MM.1S (cell line): ENCODE results near the gene SIKE1.
A peak's percentile ranks its signal among the peaks of the same experiment; 100 is the strongest.
"Not testable (repeated sequence)": the region's sequence is repeated elsewhere in the genome, so short reads cannot be mapped to it uniquely, and the experiment has no call there.

Source experiments
- DNase-seq: peaks from one replicate; pipeline ENCODE4 v3.0.0-alpha.2; 2015
- H2AFZ ChIP-seq: fragments of 300-600 bp; sonication (generic); 2 replicates; pipeline ENCODE4 v1.6.0; 2016; ENCODE audit warnings: antibody characterized with exemption, low read length
- H3F3A ChIP-seq: fragments of 300-600 bp; sonication (generic); 2 replicates; pipeline ENCODE4 v1.6.1; 2016; ENCODE audit warnings: mild to moderate bottlenecking, antibody characterized with exemption, low read length, moderate library complexity, mixed read lengths; ENCODE audit not compliant: insufficient read depth
- H3K27ac ChIP-seq: fragments of 300-600 bp; sonication (generic); 2 replicates; pipeline ENCODE4 v1.5.1; 2016; ENCODE audit warnings: mild to moderate bottlenecking, low read length
- H3K27me3 ChIP-seq: fragments of 300-600 bp; sonication (generic); replicated peaks from 2 replicates; pipeline ENCODE4 v1.6.0; 2016; ENCODE audit warnings: low read length; ENCODE audit not compliant: insufficient read depth
- H3K36me3 ChIP-seq: fragments of 300-600 bp; sonication (generic); replicated peaks from 2 replicates; pipeline ENCODE4 v1.6.1; 2016; ENCODE audit warnings: mild to moderate bottlenecking, low read length, mixed read lengths; ENCODE audit not compliant: insufficient read depth
- H3K4me1 ChIP-seq: fragments of 300-600 bp; sonication (generic); 2 replicates; pipeline ENCODE4 v1.6.1; 2016; ENCODE audit warnings: low read length, mixed read lengths
- H3K4me2 ChIP-seq: fragments of 300-600 bp; sonication (generic); 2 replicates; pipeline ENCODE4 v1.6.0; 2016; ENCODE audit warnings: low read depth, low read length
- H3K4me3 ChIP-seq: fragments of 300-600 bp; sonication (generic); 2 replicates; pipeline ENCODE4 v1.5.1; 2016; ENCODE audit warnings: low read length, mixed read lengths
- H3K79me2 ChIP-seq: fragments of 300-600 bp; sonication (generic); 2 replicates; pipeline ENCODE4 v1.6.1; 2016; ENCODE audit warnings: mixed run types, low read length, mixed read lengths
- H3K9ac ChIP-seq: fragments of 300-600 bp; sonication (generic); 2 replicates; pipeline ENCODE4 v1.6.1; 2016; ENCODE audit warnings: low read length, mixed read lengths
- H3K9me2 ChIP-seq: fragments of 300-600 bp; sonication (generic); replicated peaks from 2 replicates; pipeline ENCODE4 v1.6.1; 2016; ENCODE audit warnings: mild to moderate bottlenecking, low read length, mixed read lengths; ENCODE audit not compliant: insufficient read depth
- H3K9me3 ChIP-seq: fragments of 300-600 bp; sonication (generic); replicated peaks from 2 replicates; pipeline ENCODE4 v1.6.1; 2016; ENCODE audit warnings: mild to moderate bottlenecking, low read length, mixed read lengths; ENCODE audit not compliant: insufficient read depth
- H4K20me1 ChIP-seq: fragments of 300-600 bp; sonication (generic); 2 replicates; pipeline ENCODE4 v1.6.1; 2016; ENCODE audit warnings: mild to moderate bottlenecking, low read length, moderate library complexity, mixed read lengths; ENCODE audit not compliant: insufficient read depth
- EZH2 ChIP-seq: fragments of 300-600 bp; sonication (generic); optimal IDR thresholded peaks from 2 replicates; pipeline ENCODE3; 2017; ENCODE audit warnings: low read depth, mild to moderate bottlenecking, antibody characterized with exemption, low read length, mixed read lengths
- EZH2phosphoT487 ChIP-seq: fragments of 300-600 bp; sonication (generic); IDR thresholded peaks from 2 replicates; pipeline ENCODE4 v1.6.1; 2018; ENCODE audit warnings: antibody characterized with exemption, low read length
- TF ChIP-seq, protein P1 (sequence below): fragments of 300-600 bp; sonication (generic); IDR thresholded peaks from 2 replicates; pipeline ENCODE4 v1.5.1; 2016; ENCODE audit warnings: antibody characterized with exemption, low read length, mixed read lengths

SIKE1 gene

DNA sequence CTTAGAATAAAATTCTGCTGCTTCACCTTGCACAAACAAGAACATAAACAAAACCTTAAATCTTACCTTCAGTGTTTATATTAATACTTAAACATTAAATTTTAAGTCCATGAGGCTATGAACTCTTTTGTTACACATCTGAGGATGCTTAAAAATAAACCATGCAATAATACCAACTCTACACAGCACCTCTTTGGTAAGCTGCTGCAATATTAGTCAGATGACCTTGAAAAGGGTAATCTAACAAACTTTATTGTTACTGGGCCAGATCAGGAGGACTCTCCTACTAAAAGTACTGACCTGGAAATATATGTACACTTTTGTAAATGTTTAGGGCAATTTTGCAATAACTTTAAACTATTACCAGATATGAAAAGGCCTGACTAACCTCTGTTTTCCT lies 763 bp downstream of the SIKE1 start:
- TF ChIP-seq, protein P1, sequence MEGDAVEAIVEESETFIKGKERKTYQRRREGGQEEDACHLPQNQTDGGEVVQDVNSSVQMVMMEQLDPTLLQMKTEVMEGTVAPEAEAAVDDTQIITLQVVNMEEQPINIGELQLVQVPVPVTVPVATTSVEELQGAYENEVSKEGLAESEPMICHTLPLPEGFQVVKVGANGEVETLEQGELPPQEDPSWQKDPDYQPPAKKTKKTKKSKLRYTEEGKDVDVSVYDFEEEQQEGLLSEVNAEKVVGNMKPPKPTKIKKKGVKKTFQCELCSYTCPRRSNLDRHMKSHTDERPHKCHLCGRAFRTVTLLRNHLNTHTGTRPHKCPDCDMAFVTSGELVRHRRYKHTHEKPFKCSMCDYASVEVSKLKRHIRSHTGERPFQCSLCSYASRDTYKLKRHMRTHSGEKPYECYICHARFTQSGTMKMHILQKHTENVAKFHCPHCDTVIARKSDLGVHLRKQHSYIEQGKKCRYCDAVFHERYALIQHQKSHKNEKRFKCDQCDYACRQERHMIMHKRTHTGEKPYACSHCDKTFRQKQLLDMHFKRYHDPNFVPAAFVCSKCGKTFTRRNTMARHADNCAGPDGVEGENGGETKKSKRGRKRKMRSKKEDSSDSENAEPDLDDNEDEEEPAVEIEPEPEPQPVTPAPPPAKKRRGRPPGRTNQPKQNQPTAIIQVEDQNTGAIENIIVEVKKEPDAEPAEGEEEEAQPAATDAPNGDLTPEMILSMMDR: no peak
- no peak for TF ChIP-seq EZH2
- TF ChIP-seq EZH2phosphoT487: no peak
- H3K9me3 ChIP-seq: no peaks in the 10 kb centered on the region
- peaks cover 20% of the 10 kb centered on the region for H3K79me2 ChIP-seq
- peak overlapping the region; percentile 81 for H3K9ac ChIP-seq
- H3K4me2 ChIP-seq: peak overlapping the region; percentile 78
- peak overlapping the region; percentile 87 for H3K4me3 ChIP-seq
- peak overlapping the region; percentile 72; the same call in 1 of the 2 replicates for H2AFZ ChIP-seq
- H3K36me3 ChIP-seq: no peaks in the 10 kb centered on the region
- peaks cover 6% of the 10 kb centered on the region; the same call in 1 of the 2 replicates for H3K4me1 ChIP-seq
- DNase-seq: no peak
- H3K9me2 ChIP-seq: no peaks in the 10 kb centered on the region
- peak overlapping the region; percentile 89; the same call in 1 of the 2 replicates for H3K27ac ChIP-seq
- no peaks in the 10 kb centered on the region for H3K27me3 ChIP-seq
- H4K20me1 ChIP-seq: no peaks in the 10 kb centered on the region
- peaks cover 5% of the 10 kb centered on the region; the same call in 1 of the 2 replicates for H3F3A ChIP-seq

DNA sequence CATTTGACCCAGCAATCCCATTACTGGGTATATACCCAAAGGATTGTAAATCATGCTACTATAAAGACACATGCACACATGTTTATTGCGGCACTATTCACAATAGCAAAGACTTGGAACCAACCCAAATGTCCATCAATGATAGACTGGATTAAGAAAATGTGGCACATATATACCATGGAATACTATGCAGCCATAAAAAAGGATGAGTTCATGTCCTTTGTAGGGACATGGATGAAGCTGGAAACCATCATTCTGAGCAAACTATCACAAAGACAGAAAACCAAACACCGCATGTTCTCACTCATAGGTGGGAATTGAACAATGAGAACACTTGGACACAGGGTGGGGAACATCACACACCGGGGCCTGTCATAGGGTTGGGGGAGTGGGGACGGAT lies 3.8 kb downstream of the SIKE1 start:
- not testable (repeated sequence) for H3K27ac ChIP-seq, H3K4me1 ChIP-seq, H3K4me3 ChIP-seq, H3K9ac ChIP-seq, H3K4me2 ChIP-seq, H4K20me1 ChIP-seq, H3K9me2 ChIP-seq, H2AFZ ChIP-seq, H3K9me3 ChIP-seq, H3K27me3 ChIP-seq, H3F3A ChIP-seq, DNase-seq, H3K36me3 ChIP-seq
- peaks cover 20% of the 10 kb centered on the region for H3K79me2 ChIP-seq

DNA sequence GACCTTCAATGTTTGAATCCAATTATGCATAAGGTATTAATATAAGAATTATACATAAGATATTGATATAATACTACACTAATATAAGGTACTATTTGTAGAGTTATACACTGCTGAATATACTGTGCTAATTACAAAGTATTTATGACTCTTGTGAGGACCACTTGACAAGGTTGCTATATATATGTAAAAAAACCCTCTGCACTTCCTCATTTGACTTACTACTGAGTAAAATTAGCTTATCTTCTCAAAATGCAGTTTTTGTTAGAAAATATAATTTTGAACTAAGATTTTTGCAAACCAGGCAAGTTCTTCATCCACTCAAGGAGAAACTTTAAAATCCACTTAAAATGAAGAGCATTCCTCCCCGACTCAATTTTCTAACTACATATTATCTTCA lies 8.5 kb downstream of the SIKE1 start:
- Histone ChIP-seq H3K36me3 (no peaks in the 10 kb centered on the region), H3K4me2 (no peak overlapping the region), H3K79me2 (no peaks in the 10 kb centered on the region), H3K9me3 (no peaks in the 10 kb centered on the region), H3K27me3 (no peaks in the 10 kb centered on the region), H4K20me1 (no peaks in the 10 kb centered on the region), H3K4me1 (no peaks in the 10 kb centered on the region), H2AFZ (no peak overlapping the region), H3K9me2 (no peaks in the 10 kb centered on the region), H3F3A (no peaks in the 10 kb centered on the region), H3K9ac (no peak overlapping the region), H3K4me3 (no peak overlapping the region), H3K27ac (no peak overlapping the region)
- no peak for DNase-seq
- TF ChIP-seq EZH2: no peak
- no peak for TF ChIP-seq EZH2phosphoT487
- TF ChIP-seq, protein P1: no peak

DNA sequence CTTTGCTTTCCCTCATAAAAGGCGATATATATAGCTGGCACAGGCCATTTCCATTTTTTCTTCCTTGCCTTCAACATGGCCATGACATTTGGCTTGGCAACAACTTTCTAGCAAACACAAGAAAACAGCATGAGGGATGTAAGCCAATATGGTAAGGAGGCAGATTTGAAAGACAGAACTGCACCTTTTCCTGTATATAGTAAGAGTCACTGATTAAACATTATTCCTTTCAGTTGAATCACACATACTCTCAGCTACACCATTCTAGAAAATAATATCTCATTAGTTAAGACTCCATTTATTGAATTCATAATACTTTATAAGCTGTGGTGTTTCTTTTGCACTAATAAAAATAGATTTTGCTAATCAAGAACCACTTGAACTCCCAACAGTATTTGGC lies 9.5 kb downstream of the SIKE1 start:
- Histone ChIP-seq H3K79me2 (no peaks in the 10 kb centered on the region), H3K27me3 (no peaks in the 10 kb centered on the region), H3K9me2 (no peaks in the 10 kb centered on the region), H3K9me3 (no peaks in the 10 kb centered on the region), H3K36me3 (no peaks in the 10 kb centered on the region), H3F3A (no peaks in the 10 kb centered on the region), H3K4me2 (no peak overlapping the region), H4K20me1 (no peaks in the 10 kb centered on the region), H3K4me3 (no peak overlapping the region), H3K27ac (no peak overlapping the region), H3K4me1 (no peaks in the 10 kb centered on the region), H3K9ac (no peak overlapping the region), H2AFZ (no peak overlapping the region)
- no peak for TF ChIP-seq EZH2phosphoT487
- TF ChIP-seq, protein P1: no peak
- TF ChIP-seq EZH2: no peak
- DNase-seq: no peak
